Measurements from ENCODE around the gene SLC25A15. TPM values are rescaled to one million over a fixed set of nuclear protein-coding genes. Genes with fewer than 3 reads are reported as not detected.

The SLC25A15 gene
- 14.2 and 17.4 TPM in 2 replicates for total RNA-seq

DNA sequence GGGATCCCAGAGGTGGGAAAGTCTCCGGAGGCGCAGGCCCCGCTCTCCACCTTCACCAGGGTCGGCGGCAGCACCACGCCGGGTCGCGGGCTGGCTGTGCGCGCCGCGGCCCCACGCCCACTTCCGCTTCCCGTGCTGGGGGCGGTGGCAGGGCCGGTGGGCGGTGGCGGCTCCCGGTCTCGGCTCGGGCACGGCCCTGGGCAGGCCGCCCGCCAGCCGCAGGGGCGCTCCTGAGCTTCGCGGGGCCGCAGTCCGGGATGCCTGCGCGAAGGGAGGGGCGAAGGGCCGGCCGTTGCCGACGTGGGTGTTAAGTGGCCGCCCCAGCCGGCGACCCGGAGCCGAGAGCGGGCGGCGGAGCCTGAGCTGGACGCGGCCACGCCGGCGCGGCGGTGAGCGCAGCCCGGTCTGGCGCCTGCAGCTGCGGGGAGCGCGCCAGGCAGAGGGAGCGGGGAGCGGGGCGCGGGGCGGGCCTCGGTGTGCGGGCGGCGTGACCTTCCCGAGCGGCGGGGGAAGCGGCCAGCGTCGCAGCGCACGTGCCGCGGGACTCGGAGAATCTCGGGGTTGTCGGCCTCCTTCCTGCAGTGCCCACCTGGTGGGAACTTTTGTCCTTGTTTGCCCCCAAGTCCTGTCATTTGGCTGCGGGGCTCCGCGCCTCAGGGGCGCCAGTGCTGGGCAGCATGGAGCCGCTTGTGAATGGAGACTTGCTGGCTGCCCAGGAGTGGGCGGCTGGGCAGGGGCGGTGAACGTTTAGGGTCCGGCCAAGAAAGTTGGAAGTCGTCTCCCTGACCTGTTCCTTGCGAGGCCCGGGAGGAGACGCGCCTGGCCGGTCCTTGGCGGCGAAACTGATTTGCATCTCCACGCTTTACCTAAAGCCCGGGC, at the start of gene SLC25A15:
Gene SLC25A15 (plus strand): TSS at position 337 of the 879 bp plus-strand sequence. CDS start 3,616 bp downstream, outside the sequence.
- intact Hi-C loops (cut with micrococcal nuclease): loop anchor here (1.0 kb wide), 1 partner anchor 12 kb away; no protein-coding TSS in a partner anchor

DNA sequence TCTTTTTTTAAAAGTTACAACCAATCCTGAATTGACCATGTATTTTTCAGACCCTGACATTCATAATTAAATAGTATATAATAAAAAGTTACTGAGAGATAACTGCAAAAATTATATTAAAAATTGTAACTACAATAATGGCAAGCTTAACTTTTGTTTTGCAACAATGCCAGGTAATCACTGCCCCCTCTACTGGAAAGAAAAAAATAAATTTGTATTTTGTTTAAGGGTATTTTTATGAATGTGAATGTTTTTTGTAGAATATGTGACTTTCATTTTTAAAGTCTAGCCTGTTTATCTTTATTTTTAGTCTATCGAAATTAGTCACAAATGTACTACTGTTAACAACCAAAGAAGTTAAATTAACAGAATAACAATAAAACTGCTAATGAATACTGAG, 40.1 kb upstream of the SLC25A15 start:
- intact Hi-C loops (cut with micrococcal nuclease): no loop called here

GRCh38 chr13:40755082-40755700, 34.2 kb upstream of the SLC25A15 start:
- intact Hi-C loops (cut with micrococcal nuclease): no loop called here

GRCh38 chr13:40756042-40756441, 33.4 kb upstream of the SLC25A15 start:
- intact Hi-C loops (cut with micrococcal nuclease): no loop called here

- intact Hi-C loops (cut with micrococcal nuclease): no loop called here
Measured at GRCh38 chr13:40758811-40759210, 30.6 kb upstream of the SLC25A15 start.

- intact Hi-C loops (cut with micrococcal nuclease): no loop called here
Measured at GRCh38 chr13:40762849-40763248, 26.6 kb upstream of the SLC25A15 start.

DNA sequence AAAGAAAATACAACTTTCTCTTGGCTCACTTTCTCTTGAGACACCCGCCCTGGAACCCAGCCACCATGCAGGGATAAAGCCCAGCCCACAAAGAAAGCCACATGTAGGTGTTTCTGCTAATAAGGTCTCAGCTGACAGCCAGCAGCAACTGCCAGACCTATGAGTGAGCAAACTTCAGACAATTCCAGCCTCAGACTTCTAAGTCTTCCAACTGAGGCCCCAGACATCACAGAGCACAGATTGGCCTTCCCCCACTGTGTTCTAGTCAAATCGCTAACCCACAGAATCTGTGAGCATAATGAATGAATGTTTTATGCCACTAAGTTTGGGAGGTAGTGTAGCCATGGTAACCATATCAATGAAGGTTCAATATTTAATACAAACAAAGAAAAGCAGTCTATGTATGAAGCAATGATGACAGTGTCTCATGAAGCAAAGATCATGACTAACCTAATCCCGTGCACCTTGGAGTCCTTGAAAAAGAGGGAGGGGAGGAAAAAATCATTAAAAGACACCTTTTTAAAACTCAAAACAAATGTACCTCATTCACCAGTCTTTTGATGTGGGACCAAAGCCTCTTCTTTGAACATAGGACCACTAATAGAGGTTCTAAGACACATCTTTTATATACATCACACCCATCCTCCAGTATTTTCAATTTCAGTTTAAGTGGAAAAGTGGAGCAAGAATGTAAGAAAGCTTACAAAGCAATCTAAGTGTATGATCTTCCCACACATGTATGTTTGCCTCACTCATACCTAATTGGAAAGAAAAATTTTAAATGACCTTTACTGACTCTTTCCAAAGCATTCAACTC, 24.6 kb upstream of the SLC25A15 start:
- intact Hi-C loops (cut with micrococcal nuclease): no loop called here

GRCh38 chr13:40765602-40766001, 23.8 kb upstream of the SLC25A15 start:
- intact Hi-C loops (cut with micrococcal nuclease): no loop called here

GRCh38 chr13:40769970-40770369, 19.4 kb upstream of the SLC25A15 start:
- intact Hi-C loops (cut with micrococcal nuclease): loop anchor here (2.0 to 10.0 kb wide), 5 partner anchors 157 to 1735 kb away; partner anchors contain the start of genes KBTBD6, KBTBD7, MTRF1 and NHLRC3

GRCh38 chr13:40770609-40770933, 18.8 kb upstream of the SLC25A15 start:
- intact Hi-C loops (cut with micrococcal nuclease): loop anchor here (2.0 to 10.0 kb wide), 5 partner anchors 158 to 1736 kb away; partner anchors contain the start of genes KBTBD6, KBTBD7, MTRF1 and NHLRC3

DNA sequence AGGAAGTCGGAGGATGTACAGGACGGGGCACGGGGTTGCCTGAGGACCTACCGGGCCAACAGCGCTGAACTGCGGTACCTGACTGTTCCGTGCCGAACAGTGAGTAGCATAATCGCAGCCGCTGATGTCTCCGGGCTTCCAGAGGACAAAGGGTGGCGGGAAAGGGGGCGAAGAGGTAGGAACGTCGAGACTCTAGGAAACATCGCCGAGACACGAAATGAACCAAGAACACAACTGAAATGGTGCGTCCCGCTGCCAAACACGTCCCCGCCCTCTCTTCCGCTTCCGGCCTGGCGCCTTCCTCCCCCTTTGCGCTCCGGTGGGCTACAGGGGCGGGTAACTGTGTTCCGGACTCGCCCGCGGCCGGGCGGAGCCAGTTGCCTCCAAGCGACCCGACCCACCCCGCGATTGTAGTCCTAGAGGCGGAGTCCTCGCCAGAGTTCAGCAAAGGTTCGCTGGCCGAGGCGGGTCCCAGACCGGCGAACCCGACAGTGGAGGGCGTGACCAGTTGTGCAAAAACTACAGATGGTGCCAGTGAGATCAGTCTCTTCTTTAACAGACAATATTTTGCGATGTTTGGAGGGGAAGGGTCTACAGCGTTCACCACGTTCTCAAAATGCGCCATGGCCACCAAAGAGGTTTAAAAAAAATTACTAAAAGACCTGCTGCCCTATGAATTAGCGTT, 18.3 kb upstream of the SLC25A15 start, which contains the start of gene MRPS31:
Gene MRPS31 (minus strand): TSS at position 257 of the 685 bp plus-strand sequence. CDS start 54 bp downstream, at position 203.
- intact Hi-C loops (cut with micrococcal nuclease): loop anchor here (1.0 to 10.0 kb wide), 10 partner anchors 16 to 1736 kb away; partner anchors contain the start of genes FOXO1, KBTBD6, KBTBD7 and MTRF1

GRCh38 chr13:40772765-40773473, 16.5 kb upstream of the SLC25A15 start:
- intact Hi-C loops (cut with micrococcal nuclease): loop anchor here (10.0 kb wide), 4 partner anchors 362 to 1738 kb away; partner anchors contain the start of genes KBTBD6, KBTBD7, MTRF1 and NHLRC3

DNA sequence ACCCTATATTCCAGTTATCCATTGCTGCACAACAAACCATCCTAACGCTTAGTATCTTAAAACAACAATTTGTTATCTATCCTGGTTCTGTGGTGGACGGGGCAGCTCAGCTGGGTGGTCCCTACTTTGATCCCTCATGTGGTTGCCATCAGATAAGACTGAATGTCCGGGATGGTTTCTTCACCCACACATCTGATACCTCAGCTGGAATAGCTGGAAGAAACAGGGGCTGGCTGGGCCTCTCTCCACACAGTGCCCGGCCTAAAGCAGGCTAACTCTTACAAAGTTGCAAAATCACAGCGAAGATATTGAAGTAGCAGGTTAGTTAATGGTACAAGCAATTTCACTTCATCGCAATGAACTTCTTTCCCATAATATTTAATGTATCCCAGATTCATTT, 14.7 kb upstream of the SLC25A15 start:
- intact Hi-C loops (cut with micrococcal nuclease): loop anchor here (5.0 to 10.0 kb wide), 9 partner anchors 208 to 1740 kb away; partner anchors contain the start of genes KBTBD6, KBTBD7, MTRF1 and NHLRC3

DNA sequence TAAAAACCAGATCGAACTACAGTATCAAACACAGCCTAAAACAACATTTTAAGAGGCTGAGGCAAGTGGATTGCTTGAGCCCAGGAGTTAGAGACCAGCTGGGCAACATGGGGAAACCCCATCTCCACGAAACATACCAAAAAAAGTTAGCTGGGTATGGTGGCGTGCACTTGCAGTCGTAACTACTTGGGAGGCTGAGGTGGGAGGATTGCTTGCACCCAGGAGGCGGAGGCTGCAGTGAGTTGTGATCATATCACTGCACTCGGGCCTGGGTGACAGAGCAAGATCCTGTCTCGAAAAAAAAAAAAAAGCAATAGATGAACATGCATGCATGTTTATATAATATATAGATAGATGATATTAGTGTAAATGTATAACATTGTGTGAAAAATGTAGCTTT, 13.2 kb upstream of the SLC25A15 start:
- intact Hi-C loops (cut with micrococcal nuclease): loop anchor here (2.0 to 10.0 kb wide), 11 partner anchors 206 to 1741 kb away; partner anchors contain the start of genes KBTBD6, KBTBD7, MTRF1 and NHLRC3

GRCh38 chr13:40776681-40777165, 12.7 kb upstream of the SLC25A15 start:
- intact Hi-C loops (cut with micrococcal nuclease): loop anchor here (1.0 to 10.0 kb wide), 13 partner anchors 13 to 1742 kb away; partner anchors contain the start of genes KBTBD6, KBTBD7, MTRF1 and NHLRC3

GRCh38 chr13:40777166-40777808, 12.1 kb upstream of the SLC25A15 start:
- intact Hi-C loops (cut with micrococcal nuclease): loop anchor here (1.0 to 10.0 kb wide), 13 partner anchors 12 to 1742 kb away; partner anchors contain the start of genes KBTBD6, KBTBD7, MTRF1 and NHLRC3

GRCh38 chr13:40777809-40778175, 11.6 kb upstream of the SLC25A15 start:
- intact Hi-C loops (cut with micrococcal nuclease): loop anchor here (1.0 to 10.0 kb wide), 13 partner anchors 12 to 1743 kb away; partner anchors contain the start of genes KBTBD6, KBTBD7, MTRF1 and NHLRC3

- intact Hi-C loops (cut with micrococcal nuclease): loop anchor here (5.0 to 10.0 kb wide), 9 partner anchors 203 to 1744 kb away; partner anchors contain the start of genes KBTBD6, KBTBD7, MTRF1 and NHLRC3
Measured at GRCh38 chr13:40779049-40779448, 10.4 kb upstream of the SLC25A15 start.
